HG03354 (cell line): ENCODE data around the gene PCMT1.
"Not testable (repeated sequence)": the region's sequence is repeated elsewhere in the genome, so short reads cannot be mapped to it uniquely, and the experiment has no call there.

Experiments used
- ATAC-seq: cut with Tn5 transposase; IDR thresholded peaks from one replicate; pipeline ENCODE4 v1.9.1; 2021; ENCODE audit warnings: mild to moderate bottlenecking; ENCODE audit not compliant: unreplicated experiment, poor library complexity, severe bottlenecking

The PCMT1 gene

DNA sequence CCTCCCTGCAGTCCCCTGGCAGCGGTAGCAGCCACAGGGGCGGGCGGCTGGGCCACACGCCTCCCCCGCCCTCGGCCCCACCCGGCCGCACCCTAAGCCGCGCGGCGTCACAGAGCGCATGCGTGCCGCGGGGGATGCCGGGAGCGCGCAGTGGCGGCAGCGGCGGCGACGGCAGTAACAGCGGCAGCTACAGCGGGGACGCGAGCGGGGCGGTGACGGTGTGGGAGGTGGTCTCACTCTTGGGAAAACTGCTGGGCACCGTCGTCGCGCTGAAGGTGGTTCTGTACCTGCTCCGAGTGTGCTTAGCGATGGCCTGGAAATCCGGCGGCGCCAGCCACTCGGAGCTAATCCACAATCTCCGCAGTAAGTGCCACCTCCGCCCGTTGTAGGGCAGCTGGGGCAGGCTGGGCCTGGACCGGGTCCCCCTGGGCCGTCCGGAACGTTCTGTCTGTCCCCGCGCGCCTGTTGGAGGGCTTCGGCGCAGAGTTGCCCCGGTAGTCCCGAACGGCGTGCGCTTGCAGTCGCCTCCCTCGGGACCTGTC is at the start of gene PCMT1:
Gene PCMT1 (plus strand): TSS at position 148 of the 542 bp plus-strand sequence. CDS start 161 bp downstream, at position 309.
- peak; percentile 83 for ATAC-seq

DNA sequence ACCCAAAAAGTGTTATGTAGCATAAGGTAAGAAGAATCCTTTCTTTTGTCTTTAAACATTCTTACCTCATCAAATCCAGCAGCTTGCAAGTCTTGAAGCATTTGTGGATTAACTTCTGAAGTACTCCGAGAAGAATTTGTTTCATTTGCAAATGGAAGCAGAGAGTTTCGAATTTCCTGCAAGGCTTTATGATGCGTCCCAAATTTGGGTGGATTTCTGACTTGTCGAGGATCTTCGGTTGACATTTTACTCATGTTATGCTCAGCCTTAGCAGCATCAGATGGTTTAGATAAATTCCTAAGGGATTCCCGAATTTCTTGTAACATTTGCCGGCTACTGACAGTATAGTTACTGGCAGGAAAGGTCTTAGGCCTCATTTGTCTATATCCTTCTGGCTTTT is 47.8 kb upstream of the PCMT1 start:
- ATAC-seq = no peak

DNA sequence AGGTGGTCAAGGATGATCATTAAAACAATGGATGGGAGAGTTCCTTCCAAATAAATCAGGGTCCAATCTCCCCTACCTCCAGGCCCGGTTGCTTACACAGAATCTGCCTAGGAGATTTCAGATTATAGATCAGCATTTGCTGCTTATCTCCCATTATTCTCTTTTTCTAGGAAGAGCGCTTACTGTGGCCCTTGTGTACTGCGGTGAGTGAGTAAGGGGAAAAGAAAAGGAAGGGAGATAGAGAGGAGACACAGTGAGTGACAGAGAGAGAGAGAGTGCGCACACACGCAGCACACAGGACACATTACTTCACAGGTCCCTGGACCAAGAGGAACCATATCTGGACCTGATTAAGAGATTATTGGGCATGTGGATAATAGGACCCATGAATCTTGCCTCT is 37.8 kb upstream of the PCMT1 start:
- ATAC-seq = no peak

DNA sequence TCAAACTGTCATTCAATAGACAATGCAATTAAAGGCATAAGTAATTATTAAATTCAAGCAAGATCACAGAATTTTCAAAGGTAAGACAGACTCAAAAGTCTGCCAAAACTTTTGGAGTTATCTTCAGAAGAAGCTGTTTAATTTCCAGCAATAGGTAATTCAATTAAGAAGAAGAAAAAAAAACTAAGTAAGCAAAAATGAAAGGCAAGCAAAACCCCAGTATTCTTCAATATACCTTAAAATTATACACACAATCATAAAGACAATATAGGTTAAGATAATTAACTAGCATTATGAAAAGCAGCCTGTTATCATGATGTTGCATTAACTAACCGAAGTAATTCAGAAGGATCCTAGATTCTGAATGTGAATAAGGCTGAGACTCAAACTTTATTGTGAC is 35.1 kb upstream of the PCMT1 start:
- no peak for ATAC-seq

DNA sequence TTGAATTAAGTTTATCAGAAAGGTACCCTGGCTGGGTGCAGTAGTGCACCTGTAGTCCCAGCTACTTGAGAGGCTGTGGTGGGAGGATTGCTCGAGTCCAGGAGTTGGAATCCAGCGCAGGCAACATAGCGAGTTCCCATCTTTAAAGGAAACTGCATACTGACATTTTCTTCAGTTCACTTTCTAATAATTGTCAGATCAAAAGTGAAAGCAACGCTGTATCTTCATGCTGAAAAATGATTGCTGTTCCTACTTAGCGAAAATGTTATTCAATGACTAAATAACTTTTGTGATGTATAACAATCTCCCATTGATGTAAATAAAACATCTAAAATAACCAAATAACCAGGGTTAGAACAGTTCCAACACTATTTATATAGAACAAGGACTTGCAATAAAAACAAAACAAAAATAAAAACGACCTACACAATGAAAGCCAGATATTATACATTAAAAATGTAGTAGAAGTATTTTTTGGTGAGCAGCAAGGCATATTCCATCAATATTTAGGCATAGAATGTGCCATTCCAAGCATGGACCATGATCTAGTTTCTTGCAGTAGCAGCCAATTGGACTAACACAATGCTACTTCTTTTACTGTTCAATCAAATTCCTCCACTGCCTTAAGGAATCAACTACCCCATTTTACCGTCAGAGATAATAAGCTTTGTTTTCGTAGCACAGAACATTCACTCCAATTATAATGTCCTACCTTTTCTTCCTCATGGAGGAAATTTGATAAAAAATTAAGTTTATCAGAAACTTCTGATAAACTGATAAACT is 33.2 kb upstream of the PCMT1 start:
- no peak for ATAC-seq

DNA sequence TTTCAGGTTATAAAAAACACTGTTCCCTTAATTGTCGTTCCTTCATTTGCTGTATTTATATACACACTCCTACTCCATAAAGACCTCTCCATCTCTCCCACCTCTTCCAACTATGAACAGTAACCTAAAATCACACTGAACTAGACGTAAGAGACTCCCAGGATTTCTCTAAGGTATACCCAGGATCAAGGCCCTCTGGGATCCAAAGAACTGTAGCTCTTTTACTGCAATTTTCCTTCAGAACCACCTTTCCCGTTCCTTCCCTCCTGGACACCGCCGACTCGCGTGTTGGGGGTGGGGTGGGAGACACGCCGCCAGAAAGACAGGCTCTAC is 32.3 kb upstream of the PCMT1 start:
- no peak for ATAC-seq

DNA sequence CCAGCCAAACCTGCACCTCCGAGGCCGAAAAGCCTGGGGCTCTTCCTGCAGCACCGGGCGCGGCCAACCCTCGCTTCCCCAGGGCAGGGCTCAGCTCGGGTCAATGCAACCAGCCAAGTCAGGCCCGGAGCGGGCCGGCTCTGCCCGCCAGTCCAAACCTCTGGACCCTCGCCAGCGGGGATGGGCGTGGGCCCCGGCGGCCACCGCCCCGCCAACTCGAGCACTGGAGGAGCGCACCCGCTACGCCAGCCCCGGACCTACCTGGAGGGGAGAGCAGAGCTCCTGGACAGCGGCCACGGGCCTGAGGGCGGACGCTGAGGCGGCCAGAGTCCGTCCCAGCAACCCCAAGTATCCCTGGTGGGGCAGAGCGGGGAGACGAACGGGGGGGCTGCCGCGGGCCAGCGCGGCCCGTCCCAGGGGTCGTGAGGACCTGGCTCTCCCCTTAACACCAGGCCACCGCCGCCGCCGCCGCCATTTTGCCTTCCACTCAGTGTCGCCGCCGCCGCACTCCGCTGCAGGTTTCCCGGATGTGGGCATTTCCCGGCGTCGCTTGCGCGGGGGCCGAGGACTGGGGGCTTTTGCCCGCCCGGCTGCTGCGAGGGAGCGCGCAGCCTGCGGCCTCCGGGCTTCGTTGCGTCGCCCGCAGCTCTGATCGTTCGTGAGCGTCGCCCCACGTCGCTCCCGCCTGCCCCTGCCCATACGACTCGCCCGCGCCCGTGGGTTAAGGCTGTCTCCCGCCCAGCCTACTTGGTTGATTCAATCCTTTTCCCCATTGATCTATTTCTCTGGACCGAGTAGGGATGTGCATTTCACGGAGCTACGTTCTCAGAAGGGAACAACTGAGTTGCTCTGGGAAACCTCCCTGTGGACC is 31.7 kb upstream of the PCMT1 start, which contains the start of gene LATS1:
Gene LATS1 (minus strand): TSS at position 514 of the 871 bp plus-strand sequence. CDS start 15,975 bp downstream, outside the sequence.
- peak; percentile 93 for ATAC-seq

DNA sequence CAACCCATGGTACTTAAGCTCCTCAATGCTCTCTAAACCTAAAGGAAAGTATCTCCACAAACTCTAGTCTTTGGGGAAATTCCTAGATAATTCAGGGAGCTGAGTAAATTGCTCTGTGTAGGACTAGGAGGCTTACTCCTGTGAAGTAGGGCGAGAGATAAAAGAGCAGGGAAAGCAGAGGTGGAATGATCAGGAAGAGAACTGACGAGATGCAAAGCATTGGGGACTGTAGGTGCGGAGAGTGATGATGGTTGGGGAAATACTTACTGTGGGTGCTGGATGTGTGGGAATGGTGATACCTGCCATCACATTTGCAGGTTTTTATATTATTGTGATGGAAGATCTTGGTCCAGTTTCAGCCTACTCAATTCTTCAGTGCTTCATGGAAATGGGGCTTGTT is 30.0 kb upstream of the PCMT1 start:
- ATAC-seq = no peak

DNA sequence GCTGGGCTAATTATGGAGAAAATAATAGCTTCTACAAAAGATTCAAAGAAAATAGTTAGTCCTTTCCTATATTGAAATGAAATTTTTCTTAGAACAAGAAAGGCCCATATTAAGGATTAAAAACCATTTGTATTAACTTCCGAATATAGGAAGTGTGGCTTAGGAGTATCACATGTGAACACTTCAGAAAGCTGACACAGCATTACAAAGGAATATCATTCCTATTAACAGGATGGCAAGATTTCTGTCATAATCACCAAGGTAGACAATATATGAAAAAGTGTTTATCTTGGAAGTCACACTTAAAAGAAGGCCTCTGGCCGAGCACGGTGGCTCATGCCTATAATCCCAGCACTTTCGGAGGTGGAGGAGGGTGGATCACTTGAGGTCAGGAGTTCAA is 26.3 kb upstream of the PCMT1 start:
- ATAC-seq = no peak

DNA sequence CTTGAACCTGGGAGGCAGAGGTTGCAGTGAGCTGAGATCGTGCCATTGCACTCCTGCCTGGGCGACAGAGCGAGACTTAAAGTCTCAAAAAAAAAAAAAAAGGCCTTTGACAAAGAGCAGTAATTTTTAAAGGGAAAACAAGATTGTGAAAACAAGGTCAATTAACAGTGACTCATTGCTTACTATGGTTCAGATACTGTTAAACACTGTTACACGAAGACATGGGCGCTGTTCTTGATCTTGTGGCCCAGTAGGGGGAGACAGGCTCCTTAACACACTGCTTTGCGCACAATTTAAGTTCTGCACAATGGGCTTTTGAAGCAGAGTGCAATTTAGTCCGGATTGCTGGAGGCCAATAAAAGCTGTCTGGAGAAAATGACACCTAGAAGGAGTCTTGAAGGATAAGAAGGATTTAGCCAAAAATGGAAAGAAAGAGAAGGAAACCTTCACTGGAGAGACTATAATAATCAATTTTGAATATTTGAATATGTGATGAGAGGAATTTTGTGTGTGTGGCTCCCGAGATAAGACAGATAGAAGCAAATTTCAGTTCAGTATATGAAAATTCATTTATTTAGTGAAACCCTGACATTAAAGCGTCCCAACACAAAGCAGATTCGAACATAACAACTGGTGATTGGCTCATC is 25.6 kb upstream of the PCMT1 start:
- peak; percentile 69 for ATAC-seq

DNA sequence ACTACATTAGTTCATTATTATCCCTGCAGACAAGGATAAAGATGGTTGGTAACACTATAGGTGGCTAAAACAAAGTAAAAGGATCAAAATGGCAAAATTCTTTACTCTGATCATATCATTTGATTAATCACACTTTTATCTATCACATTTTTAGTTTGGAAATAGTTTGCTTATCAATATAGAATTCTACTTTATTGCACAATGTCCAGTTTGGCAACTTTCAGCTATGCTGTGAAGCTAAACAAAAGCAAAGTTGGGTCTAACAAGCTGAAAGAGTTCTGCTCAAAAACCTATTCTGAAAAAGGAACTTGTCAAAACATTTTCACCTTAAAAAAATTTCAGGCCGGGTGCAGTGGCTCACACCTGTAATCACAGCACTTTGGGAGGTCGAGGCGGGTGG is 23.8 kb upstream of the PCMT1 start:
- no peak for ATAC-seq

DNA sequence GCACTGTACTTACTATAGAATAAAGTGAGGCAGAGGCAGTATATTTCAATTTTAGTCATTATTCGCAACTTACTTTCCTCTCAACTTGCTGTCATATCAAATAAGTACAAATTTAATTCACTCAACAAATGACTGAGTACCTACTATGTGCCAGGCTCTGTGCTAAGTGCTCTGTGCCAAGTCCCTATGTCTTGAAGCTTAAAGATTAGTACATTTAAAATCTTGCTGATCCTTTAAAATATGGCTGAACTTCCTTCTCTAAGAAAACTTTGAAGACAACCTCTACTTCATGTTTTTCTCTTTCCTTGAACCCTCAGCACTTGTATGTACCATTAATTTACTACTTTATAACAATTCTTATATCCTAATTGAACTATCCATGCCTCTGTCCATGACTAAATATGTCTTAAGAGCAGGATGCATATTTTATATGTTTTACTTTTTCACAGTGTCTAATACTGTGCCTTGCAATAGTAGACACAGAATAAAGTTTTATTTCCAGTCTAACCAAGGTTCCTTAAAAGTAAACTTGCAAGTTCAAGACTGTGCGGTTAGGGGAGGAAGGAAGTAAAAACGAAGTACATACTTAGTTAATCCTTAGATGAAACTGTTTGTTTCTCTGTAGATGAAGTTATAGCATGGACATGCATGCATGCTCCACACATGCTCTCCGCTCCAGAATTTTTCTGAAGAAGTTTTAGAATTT is 21.6 kb upstream of the PCMT1 start:
- ATAC-seq = no peak

DNA sequence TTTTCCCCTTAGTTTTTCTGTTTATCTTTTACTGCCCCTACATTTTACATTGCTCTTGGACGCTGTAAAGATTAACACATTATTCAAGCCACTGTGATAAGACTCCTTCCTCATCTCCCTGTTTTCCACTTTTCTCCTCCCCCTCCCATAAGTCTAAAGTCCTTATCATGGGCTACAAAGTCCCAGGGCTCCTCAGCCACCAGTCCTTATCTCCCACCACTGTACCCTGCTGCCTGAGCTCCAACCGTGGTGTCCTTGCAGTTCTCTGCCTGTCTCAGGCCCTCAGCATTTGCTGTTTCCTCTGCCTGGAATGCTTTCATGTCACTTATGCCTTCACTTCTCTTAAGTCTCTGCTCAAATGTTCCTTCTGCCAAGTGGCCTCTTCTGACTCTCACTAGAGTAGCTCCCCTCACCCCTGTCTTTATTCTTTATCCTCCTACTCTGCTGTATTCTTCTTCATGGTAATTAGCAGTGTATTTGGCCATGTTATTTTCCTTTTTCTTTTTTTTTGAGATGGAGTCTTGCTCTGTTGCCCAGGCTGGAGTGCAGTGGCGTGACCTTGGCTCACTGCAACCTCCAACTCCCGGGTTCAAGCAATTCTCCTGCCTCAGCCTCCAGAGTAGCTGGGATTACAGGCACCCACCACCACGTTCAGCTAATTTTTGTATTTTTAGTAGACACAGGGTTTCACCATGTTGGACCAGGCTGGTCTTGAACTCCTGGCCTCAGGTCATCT is 20.9 kb upstream of the PCMT1 start:
- ATAC-seq = no peak

DNA sequence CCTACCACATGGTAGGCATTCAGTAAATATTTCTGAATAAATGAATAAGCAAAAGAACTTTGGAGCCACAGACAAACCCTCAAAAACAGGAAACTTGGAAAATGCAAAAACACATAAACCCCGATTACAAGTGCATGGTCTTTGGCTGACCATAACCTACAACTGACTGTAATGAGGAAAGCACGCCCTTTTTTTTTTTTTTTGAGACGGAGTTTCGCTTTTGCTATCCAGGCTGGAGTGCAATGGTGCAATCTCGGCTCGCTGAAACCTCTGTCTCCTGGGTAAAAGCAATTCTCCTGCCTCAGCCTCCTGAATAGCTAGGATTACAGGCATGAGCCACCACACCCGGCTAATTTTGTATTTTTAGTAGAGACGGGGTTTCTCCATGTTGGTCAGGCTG is 19.7 kb upstream of the PCMT1 start:
- no peak for ATAC-seq

DNA sequence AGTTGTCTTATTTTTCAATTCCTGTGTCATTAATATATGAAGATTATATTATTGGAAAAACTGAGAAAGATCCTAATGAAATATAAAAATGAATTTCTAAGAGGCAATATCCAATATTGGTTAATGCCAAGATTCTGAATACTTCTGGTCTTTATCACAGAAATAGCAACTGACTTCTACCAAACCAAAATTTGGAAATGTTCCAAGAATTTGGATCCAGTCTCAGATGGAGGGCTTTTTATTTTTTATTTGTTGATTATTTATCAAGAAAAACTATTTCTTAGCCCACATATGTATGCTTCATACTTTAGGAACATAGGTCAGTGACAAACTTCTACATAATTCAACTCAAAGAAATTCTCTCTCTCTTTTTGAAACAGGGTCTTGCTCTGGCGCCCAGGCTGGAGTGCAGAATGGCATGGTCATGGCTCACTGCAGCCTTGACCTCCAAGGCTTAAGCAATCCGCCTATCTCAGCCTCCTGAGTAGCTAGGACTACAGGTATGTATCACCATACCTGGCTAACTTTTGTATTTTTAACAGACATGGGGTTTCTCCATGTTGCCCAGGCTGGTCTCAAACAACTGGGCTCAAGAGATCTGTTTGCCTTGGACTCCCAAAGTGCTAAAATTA is 16.3 kb upstream of the PCMT1 start:
- ATAC-seq = no peak

DNA sequence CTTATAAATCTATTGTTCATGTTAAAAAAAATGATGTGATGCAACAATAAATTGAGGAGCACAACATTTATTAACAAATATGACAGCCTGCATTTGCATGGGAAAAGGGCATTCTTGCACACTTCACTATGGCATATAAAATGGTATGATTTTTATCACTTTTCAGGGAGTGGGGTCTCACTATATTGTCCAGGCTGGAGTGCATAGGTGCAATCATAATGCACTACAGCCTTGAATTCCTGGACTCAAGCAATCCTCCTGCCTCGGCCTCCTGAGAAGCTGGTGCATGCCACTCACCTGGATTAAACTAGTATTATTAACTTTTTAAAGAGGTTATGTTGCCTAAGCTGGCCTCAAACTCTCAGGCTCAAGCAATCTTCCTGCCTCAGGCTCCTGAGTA is 14.6 kb upstream of the PCMT1 start:
- no peak for ATAC-seq

DNA sequence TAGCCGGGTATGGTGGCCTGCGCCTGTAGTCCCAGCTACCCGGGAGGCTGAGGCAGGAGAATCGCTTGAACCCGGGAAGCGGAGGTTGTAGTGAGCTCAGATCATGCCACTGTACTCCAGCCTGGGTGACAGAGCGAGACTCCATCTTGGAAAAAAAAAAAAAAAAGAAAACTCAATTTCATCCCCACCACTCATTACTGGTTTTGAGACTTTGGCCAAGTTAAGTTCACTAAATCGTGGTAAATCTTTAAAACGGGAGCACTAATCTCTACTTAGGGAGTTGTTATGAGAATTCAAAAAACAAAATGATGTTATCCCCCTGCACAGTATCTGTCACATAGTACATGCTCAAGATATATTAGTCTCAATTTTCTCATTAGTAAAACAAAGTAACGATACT is 4.3 kb upstream of the PCMT1 start:
- ATAC-seq = not testable (repeated sequence)

DNA sequence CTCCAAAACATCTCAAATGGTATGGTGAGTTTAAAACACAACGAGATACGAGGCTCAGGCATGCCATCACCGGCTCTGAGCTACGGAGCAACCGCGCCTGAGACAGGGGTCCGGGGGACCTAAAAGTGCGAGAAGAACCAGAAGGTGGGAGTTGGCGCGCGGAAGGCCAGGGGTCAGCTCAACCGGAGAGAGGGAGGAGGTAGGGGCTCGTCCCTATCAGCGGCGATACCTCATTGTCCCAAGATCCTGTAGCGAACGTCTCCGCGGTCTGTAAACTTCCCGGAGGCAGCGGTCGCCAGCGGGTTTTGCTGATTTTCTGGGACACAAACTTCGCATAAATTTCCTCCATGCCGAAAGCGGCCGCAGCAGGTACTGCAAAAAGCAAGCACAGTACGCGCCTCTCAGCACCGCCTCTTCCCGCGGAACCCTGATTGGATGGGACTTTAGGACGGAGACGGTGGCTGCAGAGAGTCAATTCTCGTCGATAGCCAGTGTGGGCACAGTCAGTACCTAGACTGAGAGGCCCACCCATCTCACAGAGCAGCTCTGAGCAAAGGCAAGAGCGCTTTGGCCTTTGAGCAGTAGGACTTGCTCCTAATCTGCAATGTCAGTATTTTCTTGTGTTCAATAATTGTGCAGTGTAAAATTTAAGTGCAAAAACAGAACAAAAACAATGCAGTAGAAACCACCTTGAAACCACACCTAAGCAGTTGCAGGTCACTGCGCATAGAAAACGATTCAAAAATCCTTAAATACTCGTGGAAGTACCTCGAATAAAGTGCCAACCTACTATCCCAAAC is 3.2 kb upstream of the PCMT1 start, which contains the start of gene NUP43:
Gene NUP43 (minus strand): TSS at position 383 of the 800 bp plus-strand sequence. CDS start 34 bp downstream, at position 349.
- peak; percentile 62 for ATAC-seq
